Prostate gland (tissue), 2 donors: ENCODE results near the gene CES1. TPM values are rescaled to one million over a fixed set of nuclear protein-coding genes. Genes with fewer than 3 reads are reported as not detected.

ENCODE experiments used
- DNase-seq: peaks from one replicate; pipeline ENCODE4 v3.0.0-alpha.2; 2019; ENCODE audit warnings: low spot score
- H3K27ac ChIP-seq, 2 donors: fragments of 200-600 bp; sonication (generic); 2 replicates each; pipeline ENCODE4 v1.5.1; 2017 to 2019
- H3K27me3 ChIP-seq: fragments of 200-600 bp; sonication (generic); replicated peaks from 2 replicates; pipeline ENCODE4 v1.5.1; 2019; ENCODE audit not compliant: insufficient read depth
- H3K36me3 ChIP-seq, 2 donors: fragments of 200-600 bp; sonication (generic); 1 replicate in 1 of 2; 2 replicates in 1 of 2; pipeline versions ENCODE4 v1.5.1 to v1.8.1; 2017 to 2019
- H3K4me1 ChIP-seq: fragments of 200-600 bp; sonication (generic); replicated peaks from 2 replicates; pipeline ENCODE4 v1.5.1; 2019
- H3K4me3 ChIP-seq, 2 donors: fragments of 200-600 bp; sonication (generic); 2 replicates each; pipeline ENCODE4 v1.5.1; 2017 to 2019
- H3K9me3 ChIP-seq: fragments of 200-600 bp; sonication (generic); 2 replicates; pipeline ENCODE4 v1.5.1; 2017
- CTCF ChIP-seq, 4 experiments: fragments of 200-600 bp in 2 of 4; fragments of 450-650 bp in 2 of 4; sonication (generic) in 2 of 4; IDR thresholded peaks; 1 replicate in 3 of 4; 2 replicates in 1 of 4; pipeline ENCODE4 v1.5.1; 2016 to 2019; ENCODE audit warnings: antibody characterized with exemption in 4 of 4, mild to moderate bottlenecking in 2 of 4, moderate library complexity in 2 of 4
- POLR2A ChIP-seq: fragments of 450-650 bp; IDR thresholded peaks from one replicate; pipeline ENCODE4 v1.6.1; 2016; ENCODE audit warnings: antibody characterized with exemption, mild to moderate bottlenecking
- POLR2AphosphoS5 ChIP-seq: sonication (generic); formaldehyde crosslinking; IDR thresholded peaks from one replicate; pipeline ENCODE4 v1.6.1; 2017; ENCODE audit warnings: antibody characterized with exemption
- WGBS: methylation state at CpG from one replicate; pipeline ENCODE4 v1.1.5; 2018; 5-methylcytosine and 5-hydroxymethylcytosine counted together
- intact Hi-C: fragments of 100-400 bp; cut with DNase I; formaldehyde crosslinking; loops from one replicate; pipeline ENCODE4 v1.14.2; 2022
- total RNA-seq, 2 donors: library from RNA; depleted of rRNA; stranded (reverse); fragments of >200 nt; gene quantifications; one replicate each; pipeline ENCODE4 v1.1.0, GENCODE V29; 2016

CES1 gene
- total RNA-seq, 2 donors from 2014 or later: 16.0 to 18.7 TPM

GRCh38 chr16:55856950-55857349, 24.1 kb upstream of the CES1 start:
- no peak for DNase-seq
- 79% methylated on average over 3 of the region's 3 CpGs for WGBS
- Histone ChIP-seq H3K27ac (no peak overlapping the region), H3K4me3 (no peak overlapping the region), H3K4me1 (no peaks in the 10 kb centered on the region), H3K27me3 (no peaks in the 10 kb centered on the region), H3K9me3 (no peaks in the 10 kb centered on the region), H3K36me3 (no peaks in the 10 kb centered on the region)
- TF ChIP-seq POLR2AphosphoS5 (no peak), POLR2A (no peak), CTCF (IDR thresholded peaks at IDR 0.05) (no peak)
- intact Hi-C loops: no loop called here

GRCh38 chr16:55853114-55853513, 20.2 kb upstream of the CES1 start:
- H3K4me1 ChIP-seq: no peaks in the 10 kb centered on the region
- DNase-seq: no peak
- WGBS: 81% methylated on average over 3 of the region's 3 CpGs
- no peak overlapping the region for H3K27ac ChIP-seq
- no peaks in the 10 kb centered on the region for H3K36me3 ChIP-seq
- no peaks in the 10 kb centered on the region for H3K27me3 ChIP-seq
- no peaks in the 10 kb centered on the region for H3K9me3 ChIP-seq
- intact Hi-C loops: no loop called here
- TF ChIP-seq CTCF (IDR thresholded peaks at IDR 0.05) (no peak), POLR2A (no peak), POLR2AphosphoS5 (no peak)
- H3K4me3 ChIP-seq: no peak overlapping the region

GRCh38 chr16:55849536-55849935, 16.6 kb upstream of the CES1 start:
- Histone ChIP-seq H3K4me3 (no peak overlapping the region), H3K27ac (no peak overlapping the region), H3K36me3 (no peaks in the 10 kb centered on the region), H3K9me3 (no peaks in the 10 kb centered on the region), H3K27me3 (no peaks in the 10 kb centered on the region), H3K4me1 (no peaks in the 10 kb centered on the region)
- intact Hi-C loops: no loop called here
- WGBS: 67% methylated on average over 13 of the region's 13 CpGs
- no peak for DNase-seq
- TF ChIP-seq CTCF (IDR thresholded peaks at IDR 0.05) (no peak), POLR2AphosphoS5 (no peak), POLR2A (no peak)

GRCh38 chr16:55846598-55847346, 13.9 kb upstream of the CES1 start:
- 41% methylated on average over 11 of the region's 11 CpGs for WGBS
- Histone ChIP-seq H3K4me3 (no peak overlapping the region), H3K9me3 (no peaks in the 10 kb centered on the region), H3K27me3 (no peaks in the 10 kb centered on the region), H3K36me3 (no peaks in the 10 kb centered on the region), H3K4me1 (no peaks in the 10 kb centered on the region), H3K27ac (no peak overlapping the region)
- DNase-seq: no peak
- intact Hi-C loops: no loop called here
- TF ChIP-seq POLR2A (no peak), CTCF (IDR thresholded peaks at IDR 0.05) (no peak), POLR2AphosphoS5 (no peak)

GRCh38 chr16:55843105-55843395, 10.2 kb upstream of the CES1 start:
- intact Hi-C loops: loop anchor here (2.0 to 5.0 kb wide), 2 partner anchors 130 to 376 kb away; no protein-coding TSS in a partner anchor
- WGBS: 49% methylated on average over 2 of the region's 2 CpGs
- DNase-seq: no peak
- Histone ChIP-seq H3K27me3 (no peaks in the 10 kb centered on the region), H3K9me3 (no peaks in the 10 kb centered on the region), H3K36me3 (no peaks in the 10 kb centered on the region), H3K4me3 (no peak overlapping the region), H3K27ac (no peak overlapping the region), H3K4me1 (no peaks in the 10 kb centered on the region)
- TF ChIP-seq POLR2A: no peak
- TF ChIP-seq POLR2AphosphoS5: no peak
- TF ChIP-seq CTCF (IDR thresholded peaks at IDR 0.05): no peak
